NCI-H146 treated with DMSO at 0.1 percent for 48 hours (cell line): ENCODE data around the gene CNIH2.
"Not testable (repeated sequence)": the region's sequence is repeated elsewhere in the genome, so short reads cannot be mapped to it uniquely, and the experiment has no call there.

Experiments
- DNase-seq: peaks from one replicate; lab custom pipeline; 2025; ENCODE audit not compliant: unreplicated experiment; lab: John Stamatoyannopoulos, UW

CNIH2 gene

GRCh38 chr11:66289548-66290329, 11.8 kb downstream of the CNIH2 start:
- DNase-seq = no peak

GRCh38 chr11:66290330-66290621, 12.3 kb downstream of the CNIH2 start:
- DNase-seq = no peak

- no peak for DNase-seq
These were observed 13.3 kb downstream of the CNIH2 start for GRCh38 chr11:66291303-66291705.

- DNase-seq = no peak
These were observed 13.9 kb downstream of the CNIH2 start, which contains the start of gene TMEM151A for GRCh38 chr11:66291706-66292542. TSS of gene TMEM151A (plus strand) at chr11:66291894. CDS start at chr11:66292014, 120 bp downstream.

GRCh38 chr11:66292543-66293332, 14.8 kb downstream of the CNIH2 start:
- DNase-seq = no peak

- no peak for DNase-seq
These were observed 15.4 kb downstream of the CNIH2 start for GRCh38 chr11:66293352-66293751.

- DNase-seq = no peak
These were observed 16.0 kb downstream of the CNIH2 start for GRCh38 chr11:66293777-66294625.

- no peak for DNase-seq
These were observed 16.9 kb downstream of the CNIH2 start for GRCh38 chr11:66294626-66295620.

- no peak for DNase-seq
These were observed 19.6 kb downstream of the CNIH2 start for GRCh38 chr11:66297610-66298009.

GRCh38 chr11:66299186-66299585, 21.2 kb downstream of the CNIH2 start:
- DNase-seq = no peak

GRCh38 chr11:66302656-66303055, 24.7 kb downstream of the CNIH2 start:
- no peak for DNase-seq

- no peak for DNase-seq
These were observed 31.5 kb downstream of the CNIH2 start for GRCh38 chr11:66309475-66309874.

- no peak for DNase-seq
These were observed 32.3 kb downstream of the CNIH2 start for GRCh38 chr11:66310324-66310723.

GRCh38 chr11:66310803-66311440, 32.9 kb downstream of the CNIH2 start:
- DNase-seq = not testable (repeated sequence)

- no peak for DNase-seq
These were observed 33.5 kb downstream of the CNIH2 start for GRCh38 chr11:66311470-66311964.

- peak; percentile 86 for DNase-seq
These were observed 34.1 kb downstream of the CNIH2 start for GRCh38 chr11:66311965-66312548.

- peak; percentile 89 for DNase-seq
These were observed 34.8 kb downstream of the CNIH2 start for GRCh38 chr11:66312549-66313320.
